Measurements from ENCODE around the gene TEX44.

- TF ChIP-seq POLR2AphosphoS5 (IDR thresholded peaks at IDR 0.05; ENCODE audit: low read depth, low read length), result peak; percentile 60; the same call in 1 of the 2 replicates
- peak in 2 of 3 experiments; percentile 90 to 96; a peak in 4 of 6 replicates for TF ChIP-seq CTCF (IDR thresholded peaks at IDR 0.05 in 2 of 3, conservative IDR thresholded peaks at IDR 0.05 in 1 of 3; ENCODE audit: borderline replicate concordance in 1 of 3, insufficient read depth in 1 of 3, low read depth in 2 of 3, low read length in 2 of 3)
- peak; percentile 34 for TF ChIP-seq POLR2A (IDR thresholded peaks at IDR 0.05; ENCODE audit: borderline replicate concordance, extremely low read depth, insufficient read depth, insufficient read length)
- no peak for TF ChIP-seq MAX (IDR thresholded peaks at IDR 0.05)
- TF ChIP-seq JUND (IDR thresholded peaks at IDR 0.05), result no peak
- TF ChIP-seq EZH2 (IDR thresholded peaks at IDR 0.05), result no peak
- no peak for TF ChIP-seq SP1 (IDR thresholded peaks at IDR 0.05; ENCODE audit: low read depth)
- TF ChIP-seq SRF (IDR thresholded peaks at IDR 0.05; ENCODE audit: low read depth), result no peak
- peak; percentile 44 for TF ChIP-seq YY1 (IDR thresholded peaks at IDR 0.05; ENCODE audit: extremely low read depth, insufficient replicate concordance, low read depth, low read length)
These were observed 20.0 kb downstream of the TEX44 start for GRCh38 chr2:231612456-231613330.
